ENCODE data around the gene CLCA2.

- TF ChIP-seq CTCF (IDR thresholded peaks at IDR 0.05), result no peak
- TF ChIP-seq POLR2A (IDR thresholded peaks at IDR 0.05), result no peak
Measured at GRCh38 chr1:86478416-86479156, 54.6 kb downstream of the CLCA2 start.

Data from esophagus squamous epithelium (tissue), 4 donors.